Mucosa of descending colon (tissue), 3 donors: ENCODE results near the gene USP13. TPM values are rescaled to one million over a fixed set of nuclear protein-coding genes. Genes with fewer than 3 reads are reported as not detected.

Experiments used
- ATAC-seq: fragments of 200-7000 bp; cut with Tn5 transposase; one replicate; pipeline ENCODE4 v1.9.1; 2020; ENCODE audit warnings: mild to moderate bottlenecking, moderate library complexity
- DNase-seq, 3 donors: peaks; one replicate each; pipeline ENCODE4 v3.0.0-alpha.2; 2020
- H3K36me3 ChIP-seq: fragments of 200-600 bp; one replicate; pipeline ENCODE4 v1.8.0; 2021; ENCODE audit warnings: low read depth, mild to moderate bottlenecking
- H3K4me1 ChIP-seq: fragments of 200-600 bp; one replicate; pipeline ENCODE4 v1.8.0; 2021; ENCODE audit warnings: low read depth, mild to moderate bottlenecking
- H3K4me3 ChIP-seq: fragments of 200-600 bp; one replicate; pipeline ENCODE4 v1.8.0; 2021; ENCODE audit warnings: mild to moderate bottlenecking
- H3K9me3 ChIP-seq: fragments of 200-600 bp; one replicate; pipeline ENCODE4 v1.8.0; 2021; ENCODE audit warnings: mild to moderate bottlenecking
- intact Hi-C, 2 donors: fragments of 100-400 bp; cut with DNase I in 1 of 2; cut with micrococcal nuclease in 1 of 2; formaldehyde crosslinking; loops; one replicate each; pipeline versions ENCODE4 v1.11.0 to v1.11.1; 2022; cut with DNase I, micrococcal nuclease
- total RNA-seq, 3 donors: library from RNA; stranded (reverse); fragmentation: NEBNext Ultra II Directional in 2 of 3; extraction: Animal tissue kit (Norgen Biotek cat#: 25700) in 2 of 3; gene quantifications; one replicate each; pipeline versions ENCODE4 v1.2.1 to v1.2.4, GENCODE V29; 2021 to 2023
- TF ChIP-seq, protein P1 (sequence below): fragments of 200-600 bp; IDR thresholded peaks from one replicate; pipeline ENCODE4 v1.8.0; 2022; ENCODE audit warnings: antibody characterized with exemption, mild to moderate bottlenecking
- donor health status: DM: no; HTN: no; CAD: no; lungs with moderate emphysema.
- donor health status: DM: no; HTN: no; CAD: no.
- donor health status: DM: no; HTN: yes; CAD: no.

Gene USP13
- total RNA-seq, 3 donors from 2014 or later = 3.6 to 9.3 (median 5.5) TPM

DNA sequence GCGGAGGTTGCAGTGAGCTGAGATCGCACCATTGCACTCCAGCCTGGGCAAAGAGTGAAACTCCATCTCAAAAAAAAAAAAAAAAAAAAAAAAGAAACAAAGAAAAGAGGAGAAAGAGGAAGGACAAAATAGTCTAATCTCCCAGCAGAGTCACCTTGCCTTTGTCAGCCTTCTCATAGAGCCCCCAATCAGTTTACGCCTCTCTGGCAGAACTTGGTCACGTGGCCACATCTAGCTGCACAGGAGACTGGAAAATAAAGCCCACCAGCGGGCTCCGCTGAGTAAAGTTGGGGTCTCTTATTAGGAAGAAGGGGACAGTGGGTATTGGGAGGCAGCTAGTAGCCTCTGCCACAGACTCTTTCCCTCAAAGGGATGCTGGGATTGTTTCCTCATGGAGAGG lies 41.9 kb downstream of the USP13 start:
- H3K9me3 ChIP-seq = no peaks in the 10 kb centered on the region
- TF ChIP-seq, protein P1, sequence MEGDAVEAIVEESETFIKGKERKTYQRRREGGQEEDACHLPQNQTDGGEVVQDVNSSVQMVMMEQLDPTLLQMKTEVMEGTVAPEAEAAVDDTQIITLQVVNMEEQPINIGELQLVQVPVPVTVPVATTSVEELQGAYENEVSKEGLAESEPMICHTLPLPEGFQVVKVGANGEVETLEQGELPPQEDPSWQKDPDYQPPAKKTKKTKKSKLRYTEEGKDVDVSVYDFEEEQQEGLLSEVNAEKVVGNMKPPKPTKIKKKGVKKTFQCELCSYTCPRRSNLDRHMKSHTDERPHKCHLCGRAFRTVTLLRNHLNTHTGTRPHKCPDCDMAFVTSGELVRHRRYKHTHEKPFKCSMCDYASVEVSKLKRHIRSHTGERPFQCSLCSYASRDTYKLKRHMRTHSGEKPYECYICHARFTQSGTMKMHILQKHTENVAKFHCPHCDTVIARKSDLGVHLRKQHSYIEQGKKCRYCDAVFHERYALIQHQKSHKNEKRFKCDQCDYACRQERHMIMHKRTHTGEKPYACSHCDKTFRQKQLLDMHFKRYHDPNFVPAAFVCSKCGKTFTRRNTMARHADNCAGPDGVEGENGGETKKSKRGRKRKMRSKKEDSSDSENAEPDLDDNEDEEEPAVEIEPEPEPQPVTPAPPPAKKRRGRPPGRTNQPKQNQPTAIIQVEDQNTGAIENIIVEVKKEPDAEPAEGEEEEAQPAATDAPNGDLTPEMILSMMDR = no peak
- no peaks in the 10 kb centered on the region for H3K4me1 ChIP-seq
- no peak overlapping the region for H3K4me3 ChIP-seq
- no peak for DNase-seq
- ATAC-seq = no peak
- intact Hi-C loops = no loop called here
- no peaks in the 10 kb centered on the region for H3K36me3 ChIP-seq

- no peak for DNase-seq
- intact Hi-C loops = no loop called here
- no peak overlapping the region for H3K4me3 ChIP-seq
- H3K4me1 ChIP-seq = no peaks in the 10 kb centered on the region
- no peaks in the 10 kb centered on the region for H3K9me3 ChIP-seq
- ATAC-seq = no peak
- TF ChIP-seq, protein P1 = no peak
- no peaks in the 10 kb centered on the region for H3K36me3 ChIP-seq
These were observed 43.0 kb downstream of the USP13 start for GRCh38 chr3:179695672-179696313.

DNA sequence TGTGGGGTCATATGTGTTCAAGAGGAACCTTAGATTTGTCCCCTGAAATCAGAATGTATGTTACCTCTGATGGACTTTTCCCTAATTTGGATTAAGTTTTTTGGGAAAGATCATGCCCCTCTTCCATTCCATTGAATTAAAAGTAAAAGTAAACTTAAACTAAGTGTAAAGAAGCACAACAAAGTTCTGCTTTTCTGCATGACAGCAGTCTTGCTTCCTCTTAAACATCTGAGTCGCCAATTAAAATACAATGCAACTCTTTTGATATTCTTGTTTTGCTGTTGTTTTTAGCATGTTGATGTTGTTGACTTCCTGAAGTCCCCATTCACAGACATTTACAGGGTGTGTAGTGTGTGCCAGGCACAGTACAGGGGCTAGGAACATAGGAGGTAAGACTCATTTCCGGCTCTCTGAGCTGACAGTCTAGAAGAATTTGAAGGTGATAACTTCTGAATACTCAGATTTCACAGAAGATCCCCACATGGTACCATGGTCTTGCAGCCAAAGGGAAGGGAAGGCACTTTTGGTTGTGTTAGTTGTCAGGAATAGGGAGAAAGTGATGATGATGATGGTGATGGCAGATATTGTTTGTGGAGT lies 45.0 kb downstream of the USP13 start:
- no peak for ATAC-seq
- TF ChIP-seq, protein P1 = no peak
- intact Hi-C loops = no loop called here

GRCh38 chr3:179700716-179701115 lies 47.9 kb downstream of the USP13 start:
- Histone ChIP-seq H3K9me3 (no peaks in the 10 kb centered on the region), H3K4me1 (no peaks in the 10 kb centered on the region), H3K36me3 (no peaks in the 10 kb centered on the region), H3K4me3 (no peak overlapping the region)
- DNase-seq (no peak), ATAC-seq (no peak)
- intact Hi-C loops = no loop called here
- TF ChIP-seq, protein P1 = no peak

More for the DNA sequence above, 45.0 kb downstream of the USP13 start:
- no peaks in the 10 kb centered on the region for H3K36me3 ChIP-seq
- DNase-seq = no peak
- no peaks in the 10 kb centered on the region for H3K9me3 ChIP-seq
- no peaks in the 10 kb centered on the region for H3K4me1 ChIP-seq
- H3K4me3 ChIP-seq = no peak overlapping the region

- no peak for ATAC-seq
- no peaks in the 10 kb centered on the region for H3K9me3 ChIP-seq
- DNase-seq = no peak
- intact Hi-C loops = no loop called here
- no peak overlapping the region for H3K4me3 ChIP-seq
- no peaks in the 10 kb centered on the region for H3K4me1 ChIP-seq
- H3K36me3 ChIP-seq = no peaks in the 10 kb centered on the region
- TF ChIP-seq, protein P1 = no peak
These were observed 48.5 kb downstream of the USP13 start for GRCh38 chr3:179701176-179701827.
